HCT116 (cell line): ENCODE measurements around the gene YBX1. TPM values are rescaled to one million over a fixed set of nuclear protein-coding genes. Genes with fewer than 3 reads are reported as not detected.

Source experiments
- ATAC-seq: fragments of 200-7000 bp; cut with Tn5 transposase; 2 replicates; pipeline ENCODE4 v1.9.1; 2020; ENCODE audit warnings: mild to moderate bottlenecking, moderate library complexity
- BruUV-seq: library from RNA; stranded (reverse); fragments of 400-500 nt; replicated peaks from 2 replicates; lab custom pipeline; 2021; lab: Mats Ljungman, UMichigan
- CTCF ChIA-PET: fragments of 300-600 bp; sonication (Branson Sonifier 250); formaldehyde crosslinking; loops from one replicate; lab custom pipeline; 2021; ENCODE audit warnings: antibody characterized with exemption; lab: Charles Lee
- POLR2A ChIA-PET: fragments of 300-600, 350-600 bp; sonication (Branson Sonifier 250); formaldehyde crosslinking; loops from one replicate; lab custom pipeline; 2021; ENCODE audit warnings: antibody characterized with exemption; lab: Charles Lee
- RAD21 ChIA-PET, 2 experiments: fragments of 300-600 bp; sonication (Branson Sonifier 250); formaldehyde crosslinking; loops; one replicate each; lab custom pipeline; 2023; ENCODE audit warnings: low total read pairs in 2 of 2; ENCODE audit not compliant: uncharacterized antibody in 2 of 2, unreplicated experiment in 2 of 2, low non-redundant PET in 1 of 2; lab: Charles Lee
- DNase-seq: peaks from one replicate; pipeline ENCODE4 v3.0.0-alpha.2; 2010; ENCODE audit warnings: low read depth, low spot score
- H2AFZ ChIP-seq: fragments of 200-600 bp; shearing (Covaris generic), sonication (generic); 2 replicates; pipeline ENCODE4 v1.6.1; 2017; ENCODE audit warnings: low read depth, mixed run types, mixed read lengths, antibody characterized with exemption, low read length; ENCODE audit not compliant: poor library complexity, severe bottlenecking
- H3K27ac ChIP-seq: 2 replicates; pipeline ENCODE4 v1.5.1; 2012; ENCODE audit warnings: low read depth, low read length
- H3K27me3 ChIP-seq: fragments of 200-600 bp; sonication (generic); 2 replicates; pipeline ENCODE4 v1.6.1; 2016; ENCODE audit warnings: mixed run types, low read length, mixed read lengths; ENCODE audit not compliant: insufficient read depth
- H3K36me3 ChIP-seq, 2 experiments: fragments of 200-500 bp in 1 of 2; fragments of 200-600 bp in 1 of 2; sonication (Bioruptor generic) in 1 of 2; sonication (generic) in 1 of 2; 2 replicates each; pipeline versions ENCODE4 v1.5.1 to v1.6.1; 2014 to 2016; ENCODE audit warnings: low read length in 2 of 2, inconsistent platforms in 1 of 2, mixed read lengths in 1 of 2, mixed run types in 1 of 2; ENCODE audit not compliant: insufficient read depth in 2 of 2, control insufficient read depth in 1 of 2
- H3K4me1 ChIP-seq, 2 experiments: fragments of 200-600 bp in 1 of 2; sonication (generic) in 1 of 2; 2 replicates each; pipeline versions ENCODE4 v1.5.1 to v1.6.1; 2012 to 2017; ENCODE audit warnings: low read length in 2 of 2, inconsistent platforms in 1 of 2, mild to moderate bottlenecking in 1 of 2, mixed read lengths in 1 of 2, mixed run types in 1 of 2, moderate library complexity in 1 of 2; ENCODE audit not compliant: insufficient read depth in 2 of 2, control insufficient read depth in 1 of 2
- H3K4me2 ChIP-seq: fragments of 200-600 bp; sonication (generic); 2 replicates; pipeline ENCODE4 v1.6.1; 2017; ENCODE audit warnings: mixed run types, low read length, mixed read lengths
- H3K4me3 ChIP-seq, 2 experiments: fragments of 200-600 bp in 1 of 2; sonication (generic) in 1 of 2; replicated peaks in 1 of 2; 2 replicates each; pipeline ENCODE4 v1.5.1; 2011 to 2016; ENCODE audit warnings: low read length in 2 of 2, control low read depth in 1 of 2, low read depth in 1 of 2, mild to moderate bottlenecking in 1 of 2, mixed read lengths in 1 of 2, mixed run types in 1 of 2
- H3K79me2 ChIP-seq: fragments of 200-600 bp; sonication (generic); 2 replicates; pipeline ENCODE4 v1.6.1; 2017; ENCODE audit warnings: mild to moderate bottlenecking, mixed run types, low read length, moderate library complexity, mixed read lengths; ENCODE audit not compliant: insufficient read depth
- H3K9ac ChIP-seq: fragments of 200-600 bp; sonication (generic); 2 replicates; pipeline ENCODE4 v1.6.1; 2016; ENCODE audit warnings: low read length, mixed read lengths
- H3K9me2 ChIP-seq: fragments of 200-600 bp; sonication (generic), shearing (Covaris generic); 2 replicates; pipeline ENCODE4 v1.6.1; 2017; ENCODE audit warnings: mixed run types, mild to moderate bottlenecking, moderate library complexity; ENCODE audit not compliant: insufficient read depth
- H3K9me3 ChIP-seq, 2 experiments: fragments of 200-500 bp in 1 of 2; fragments of 200-600 bp in 1 of 2; sonication (Bioruptor generic) in 1 of 2; sonication (generic) in 1 of 2; 2 replicates each; pipeline ENCODE4 v1.6.1; 2014 to 2017; ENCODE audit warnings: low read length in 2 of 2, mixed read lengths in 2 of 2, inconsistent platforms in 1 of 2, low read depth in 1 of 2, mild to moderate bottlenecking in 1 of 2, mixed run types in 1 of 2, moderate library complexity in 1 of 2; ENCODE audit not compliant: control insufficient read depth in 1 of 2, insufficient read depth in 1 of 2
- H4K20me1 ChIP-seq: fragments of 200-600 bp; sonication (generic), shearing (Covaris generic); 2 replicates; pipeline ENCODE4 v1.6.1; 2017; ENCODE audit warnings: mixed run types, mild to moderate bottlenecking, moderate library complexity; ENCODE audit not compliant: insufficient read depth
- ATF3 ChIP-seq: IDR thresholded peaks from 2 replicates; pipeline ENCODE4 v1.6.1; 2012
- CBX3 ChIP-seq: IDR thresholded peaks from 2 replicates; pipeline ENCODE4 v1.6.1; 2012; ENCODE audit warnings: low read depth
- CTCF ChIP-seq, 3 experiments: fragments of 200-600 bp in 1 of 3; sonication (generic) in 1 of 3; IDR thresholded peaks in 2 of 3; conservative IDR thresholded peaks in 1 of 3; 2 replicates each; pipeline ENCODE4 v1.5.1; 2012 to 2017; ENCODE audit warnings: low read depth in 2 of 3, low read length in 2 of 3, antibody characterized with exemption in 1 of 3, borderline replicate concordance in 1 of 3, control low read depth in 1 of 3, mild to moderate bottlenecking in 1 of 3, mixed read lengths in 1 of 3, mixed run types in 1 of 3, moderate library complexity in 1 of 3; ENCODE audit not compliant: insufficient read depth in 1 of 3
- ELF1 ChIP-seq: IDR thresholded peaks from 2 replicates; pipeline ENCODE4 v1.6.1; 2012; ENCODE audit warnings: low read depth, borderline replicate concordance
- EZH2 ChIP-seq: fragments of 200-600 bp; sonication (generic); IDR thresholded peaks from 2 replicates; pipeline ENCODE4 v1.6.1; 2017; ENCODE audit warnings: antibody characterized with exemption, mixed run types
- EZH2phosphoT487 ChIP-seq: fragments of 200-600 bp; IDR thresholded peaks from 2 replicates; pipeline ENCODE4 v1.6.1; 2018; ENCODE audit warnings: antibody characterized with exemption, borderline replicate concordance
- FOSL1 ChIP-seq: IDR thresholded peaks from 2 replicates; pipeline ENCODE4 v1.6.1; 2012; ENCODE audit warnings: low read depth
- JUND ChIP-seq: IDR thresholded peaks from 2 replicates; pipeline ENCODE4 v1.6.1; 2012
- POLR2A ChIP-seq: IDR thresholded peaks from 2 replicates; pipeline ENCODE4 v1.7.0; 2011; ENCODE audit warnings: borderline replicate concordance; ENCODE audit not compliant: insufficient read depth, insufficient read length; ENCODE audit errors: extremely low read depth
- POLR2AphosphoS5 ChIP-seq: IDR thresholded peaks from 2 replicates; pipeline ENCODE4 v1.6.1; 2011; ENCODE audit warnings: mild to moderate bottlenecking, low read depth, low read length, moderate library complexity
- REST ChIP-seq: IDR thresholded peaks from 2 replicates; pipeline ENCODE4 v1.6.1; 2012; ENCODE audit warnings: low read depth
- SIN3A ChIP-seq: IDR thresholded peaks from 2 replicates; pipeline ENCODE4 v1.6.1; 2012; ENCODE audit warnings: low read depth
- SP1 ChIP-seq: IDR thresholded peaks from 2 replicates; pipeline ENCODE4 v1.6.1; 2012; ENCODE audit warnings: low read depth
- SRF ChIP-seq: IDR thresholded peaks from 2 replicates; pipeline ENCODE4 v1.6.1; 2012; ENCODE audit warnings: low read depth
- TCF7L2 ChIP-seq: IDR thresholded peaks from 2 replicates; pipeline ENCODE4 v1.7.0; 2011; ENCODE audit warnings: borderline replicate concordance, inconsistent platforms; ENCODE audit not compliant: insufficient read depth, insufficient read length; ENCODE audit errors: extremely low read depth
- YY1 ChIP-seq: IDR thresholded peaks from 2 replicates; pipeline ENCODE4 v1.6.1; 2011; ENCODE audit warnings: low read length, low read depth, moderate library complexity, mild to moderate bottlenecking; ENCODE audit not compliant: insufficient replicate concordance; ENCODE audit errors: extremely low read depth
- ZBTB33 ChIP-seq: IDR thresholded peaks from 2 replicates; pipeline ENCODE4 v1.6.1; 2011; ENCODE audit warnings: mild to moderate bottlenecking, low read length, moderate library complexity; ENCODE audit not compliant: insufficient replicate concordance; ENCODE audit errors: extremely low read depth
- ZFX ChIP-seq: fragments of 450-650 bp; IDR thresholded peaks from 2 replicates; pipeline ENCODE4 v1.6.1; 2017
- ZNF274 ChIP-seq: fragments of 200-500 bp; sonication (Bioruptor generic); IDR thresholded peaks from 2 replicates; pipeline ENCODE4 v1.6.1; 2014; ENCODE audit warnings: mild to moderate bottlenecking, low read depth, low read length, inconsistent platforms
- intact Hi-C: fragments of 100-400 bp; cut with micrococcal nuclease; formaldehyde crosslinking; loops from 2 replicates; pipeline ENCODE4 v1.10.0; 2022
- total RNA-seq: library from RNA; stranded (reverse); gene quantifications from one replicate; pipeline ENCODE4 v1.2.1, GENCODE V29; 2021; ENCODE audit not compliant: unreplicated experiment

Gene YBX1
- total RNA-seq, 1 experiment from 2014 or later = 1,009 TPM

- intact Hi-C loops = no loop called here
- H4K20me1 ChIP-seq = no peaks in the 10 kb centered on the region
- H2AFZ ChIP-seq = no peak overlapping the region
- H3K79me2 ChIP-seq = no peaks in the 10 kb centered on the region
- H3K9ac ChIP-seq = no peak overlapping the region
- no peak overlapping the region for H3K4me2 ChIP-seq
- no peak overlapping the region for H3K4me3 ChIP-seq
- H3K9me2 ChIP-seq = no peaks in the 10 kb centered on the region
- no peak for TF ChIP-seq ATF3
- TF ChIP-seq EZH2phosphoT487 = no peak
- TF ChIP-seq FOSL1 = no peak
- TF ChIP-seq YY1 = no peak
- TF ChIP-seq ZBTB33 = no peak
- no peak for TF ChIP-seq SP1
- TF ChIP-seq SIN3A = no peak
- no peak for TF ChIP-seq TCF7L2
- TF ChIP-seq POLR2AphosphoS5 = no peak
- no peak for TF ChIP-seq REST
- no peak for TF ChIP-seq ELF1
- TF ChIP-seq POLR2A = no peak
- no peak for TF ChIP-seq JUND
- TF ChIP-seq CTCF (IDR thresholded peaks at IDR 0.05 in 2 of 3, conservative IDR thresholded peaks at IDR 0.05 in 1 of 3; ENCODE audit: borderline replicate concordance in 1 of 3, insufficient read depth in 1 of 3, low read depth in 2 of 3, low read length in 2 of 3) = no peak
- no peak for TF ChIP-seq CBX3
- no peak for TF ChIP-seq SRF
- TF ChIP-seq ZFX = no peak
- TF ChIP-seq ZNF274 = no peak
- TF ChIP-seq EZH2 = no peak
- TF ChIP-seq, all 23 proteins: peak for 0
- no peak overlapping the region for H3K27ac ChIP-seq
- CTCF ChIA-PET = interaction anchor here (2.8 kb wide), 1 partner anchor 170 kb away, joined by 12 read pairs; no protein-coding TSS in a partner anchor
- no peaks in the 10 kb centered on the region for H3K9me3 ChIP-seq
- DNase-seq = no peak
- POLR2A ChIA-PET = no interaction called here
- peaks cover 5 to 20% of the 10 kb centered on the region in 2 experiments; a peak in 3 of 4 replicates for H3K36me3 ChIP-seq
- no TSS peak for BruUV-seq
- H3K27me3 ChIP-seq = no peaks in the 10 kb centered on the region
- no peaks in the 10 kb centered on the region for H3K4me1 ChIP-seq
- RAD21 ChIA-PET = no interaction called here
- ATAC-seq = no peak
Observed at GRCh38 chr1:42748021-42748420, 65.8 kb downstream of the YBX1 start.
